GM20000 (cell line): ENCODE measurements around the gene MAPK11.
A peak's percentile ranks its signal among the peaks of the same experiment; 100 is the strongest.

ENCODE experiments used
- DNase-seq: peaks from one replicate; pipeline ENCODE4 v3.0.0; 2012; ENCODE audit warnings: low spot score
- CTCF ChIP-seq: IDR thresholded peaks from 2 replicates; pipeline ENCODE4 v1.5.1; 2012; ENCODE audit warnings: mild to moderate bottlenecking, control low read depth; ENCODE audit errors: extremely low read depth, missing control alignments

Gene MAPK11

DNA sequence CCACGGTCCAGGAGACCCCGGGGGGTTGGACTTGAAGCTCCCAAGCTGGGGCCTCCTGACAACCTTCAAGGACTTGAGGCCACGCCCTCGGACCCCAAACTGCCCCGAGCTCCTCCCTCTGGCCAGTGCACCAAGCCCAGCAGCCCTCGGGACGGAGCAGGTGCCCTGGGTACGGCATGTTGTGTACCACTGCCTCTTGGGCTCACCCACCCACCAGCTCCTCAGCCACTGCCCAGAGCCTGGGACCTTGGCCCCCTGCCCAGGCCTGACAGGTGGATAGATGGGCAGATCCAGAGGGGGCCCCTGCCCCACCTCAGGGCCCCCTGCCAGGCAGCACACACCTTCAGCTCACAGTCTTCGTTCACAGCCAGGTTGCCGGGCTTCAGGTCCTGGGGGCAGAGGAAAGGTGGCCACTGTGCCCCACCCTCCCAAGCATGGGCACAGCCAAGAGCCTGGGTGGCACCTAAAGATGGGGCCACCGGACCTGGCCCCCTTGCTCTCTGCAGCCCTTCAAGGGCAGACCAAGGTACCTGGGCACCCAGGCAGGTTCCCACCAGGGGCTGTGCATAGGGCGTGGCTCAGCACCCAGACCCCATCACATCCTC is 13.8 kb downstream of the MAPK11 start:
- TF ChIP-seq CTCF: no peak
- no peak for DNase-seq

GRCh38 chr22:50255607-50256006 is 14.6 kb downstream of the MAPK11 start:
- no peak for TF ChIP-seq CTCF
- DNase-seq: no peak

DNA sequence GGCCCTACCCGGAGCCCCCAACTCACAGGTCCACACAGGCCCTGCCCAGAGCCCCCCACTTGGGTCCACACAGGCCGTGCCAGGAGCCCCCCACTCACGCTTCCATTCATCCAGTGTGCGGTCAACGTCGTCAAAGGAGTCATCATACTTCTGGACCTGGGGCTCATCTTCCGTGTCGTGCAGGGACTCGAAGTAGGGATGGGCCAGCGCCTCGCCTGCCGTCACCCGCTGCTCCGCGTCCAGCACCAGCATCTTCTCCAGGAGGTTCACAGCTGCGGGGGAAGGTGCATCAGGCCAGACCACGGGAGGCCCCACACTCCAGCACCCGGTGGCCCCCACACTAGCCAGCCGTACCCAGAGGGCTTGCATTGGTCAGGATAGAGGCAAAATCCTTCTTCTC is 15.1 kb downstream of the MAPK11 start:
- DNase-seq: no peak
- no peak for TF ChIP-seq CTCF

DNA sequence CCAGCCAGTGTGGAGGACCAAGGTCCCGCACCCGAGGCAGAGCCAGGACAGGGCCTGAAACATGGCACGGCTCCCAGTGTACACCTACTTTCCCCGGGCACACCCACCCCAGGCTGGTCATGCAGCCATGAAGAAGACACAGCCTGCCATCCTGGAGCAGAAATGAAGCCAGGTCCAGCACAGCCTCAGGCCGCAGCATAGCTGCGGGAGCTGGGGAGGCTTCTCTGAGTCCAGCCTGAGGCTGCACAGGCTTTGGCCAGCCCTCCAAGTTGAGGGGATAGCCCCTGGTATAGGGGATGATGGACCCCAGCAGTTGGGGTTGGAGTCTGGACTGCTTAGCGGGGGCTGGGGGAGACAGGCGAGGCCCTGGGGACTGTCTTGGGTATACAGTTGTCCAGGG is 16.2 kb downstream of the MAPK11 start:
- no peak for TF ChIP-seq CTCF

GRCh38 chr22:50253046-50253915 is 16.9 kb downstream of the MAPK11 start:
- no peak for DNase-seq
- TF ChIP-seq CTCF: no peak

More for the DNA sequence above, 16.2 kb downstream of the MAPK11 start:
- no peak for DNase-seq

DNA sequence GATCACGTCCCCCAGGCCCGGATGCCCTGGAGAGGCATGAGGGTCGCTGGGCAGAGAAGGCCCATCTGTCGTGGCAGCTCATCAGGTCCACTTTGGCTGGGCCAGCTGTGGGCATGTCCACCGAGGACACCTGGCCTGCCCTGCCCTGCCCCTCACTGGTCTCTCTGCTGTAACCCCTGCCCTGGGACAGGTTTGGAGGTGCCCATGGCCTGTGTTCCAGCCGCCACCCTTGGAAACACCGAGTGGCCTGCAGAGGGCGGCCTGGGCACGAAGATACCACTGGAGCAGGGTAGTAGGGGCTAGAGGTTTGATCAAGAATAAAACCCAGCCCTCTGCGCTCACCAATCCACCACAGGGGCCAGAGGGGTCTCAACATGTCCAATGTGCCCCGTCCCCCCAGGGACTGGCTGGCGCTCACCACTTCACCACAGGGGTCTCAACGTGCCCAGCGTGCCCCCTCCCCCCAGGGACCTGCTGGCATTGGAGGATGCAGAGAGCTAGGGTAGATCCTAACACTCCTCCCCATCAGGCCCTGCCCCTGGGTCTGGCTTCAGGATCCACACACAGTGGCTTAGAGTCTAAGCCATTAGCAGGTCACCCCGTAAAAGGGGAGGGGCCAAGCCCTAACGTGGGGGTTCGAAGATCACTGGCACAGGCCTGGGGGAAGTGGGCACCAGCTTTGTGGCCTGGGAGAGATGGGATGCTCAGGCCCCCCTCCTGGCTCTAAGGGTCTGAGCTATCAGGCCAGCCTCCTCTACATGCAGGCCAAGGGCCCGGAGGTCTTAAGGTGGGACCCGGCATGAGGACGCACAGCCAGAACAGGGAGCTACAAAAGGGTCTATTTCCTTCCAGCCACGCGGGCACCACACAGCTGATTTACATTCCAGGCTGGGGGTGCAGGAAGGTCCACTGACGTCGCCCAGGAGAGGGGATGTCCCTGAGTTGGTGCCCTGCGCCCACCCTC is 17.8 kb downstream of the MAPK11 start:
- DNase-seq: peak; percentile 81
- peak; percentile 58 for TF ChIP-seq CTCF
